Endothelial cell of umbilical vein (primary cell): ENCODE results near the gene RGS9. TPM values are rescaled to one million over a fixed set of nuclear protein-coding genes. Genes with fewer than 3 reads are reported as not detected.

Source experiments
- BruUV-seq: library from RNA; stranded (reverse); fragments of 400-500 nt; replicated peaks from 2 replicates; lab custom pipeline; 2021; lab: Mats Ljungman, UMichigan
- CTCF ChIA-PET: fragments of 300-600, 350-600 bp; sonication (Branson Sonifier 250); formaldehyde crosslinking; loops from one replicate; lab custom pipeline; 2021; ENCODE audit warnings: antibody characterized with exemption, inconsistent platforms; lab: Charles Lee
- POLR2A ChIA-PET: fragments of 300-600, 350-600 bp; sonication (Branson Sonifier 250); formaldehyde crosslinking; loops from one replicate; lab custom pipeline; 2021; ENCODE audit warnings: antibody characterized with exemption, inconsistent platforms; lab: Charles Lee
- DNase-seq: peaks from one replicate; pipeline ENCODE4 v3.0.0-alpha.2; 2011; ENCODE audit warnings: low read depth, low spot score
- FAIRE-seq: peaks from 2 replicates; lab custom pipeline; 2011; peaks lifted over from hg19 to GRCh38; lab: Jason Lieb, UNC
- H2AFZ ChIP-seq: 2 replicates; pipeline ENCODE4 v1.6.0; 2012; ENCODE audit warnings: low read depth, low read length, control low read depth, inconsistent platforms
- H3K27ac ChIP-seq: 2 replicates; pipeline ENCODE4 v1.5.1; 2011; ENCODE audit warnings: low read depth, mild to moderate bottlenecking, control low read depth, low read length, moderate library complexity; ENCODE audit not compliant: insufficient read depth
- H3K27me3 ChIP-seq, 2 experiments: 2 replicates each; pipeline versions ENCODE4 v1.6.0 to v1.6.1; 2011; ENCODE audit warnings: low read length in 2 of 2, mixed read lengths in 1 of 2; ENCODE audit not compliant: control insufficient read depth in 2 of 2, insufficient read depth in 2 of 2
- H3K36me3 ChIP-seq, 2 experiments: 2 replicates in 1 of 2; 3 replicates in 1 of 2; pipeline ENCODE4 v1.5.1; 2011; ENCODE audit warnings: low read length in 2 of 2, mild to moderate bottlenecking in 1 of 2, moderate library complexity in 1 of 2; ENCODE audit not compliant: control insufficient read depth in 2 of 2, insufficient read depth in 2 of 2; ENCODE audit errors: extremely low read depth in 1 of 2
- H3K4me1 ChIP-seq: 3 replicates; pipeline ENCODE4 v1.5.1; 2011; ENCODE audit warnings: mild to moderate bottlenecking, low read length; ENCODE audit not compliant: control insufficient read depth, insufficient read depth; ENCODE audit errors: extremely low read depth
- H3K4me2 ChIP-seq: 2 replicates; pipeline ENCODE4 v1.6.1; 2011; ENCODE audit warnings: low read length, control low read depth, mixed read lengths; ENCODE audit not compliant: insufficient read depth
- H3K4me3 ChIP-seq, 3 experiments: fragments of 200-600 bp in 1 of 3; sonication (generic), shearing (Covaris generic) in 1 of 3; replicated peaks in 1 of 3; 2 replicates each; pipeline ENCODE4 v1.5.1; 2011 to 2016; ENCODE audit warnings: control low read depth in 3 of 3, low read length in 3 of 3, mild to moderate bottlenecking in 2 of 3, inconsistent platforms in 1 of 3, low read depth in 1 of 3, moderate library complexity in 1 of 3; ENCODE audit not compliant: insufficient read depth in 1 of 3
- H3K79me2 ChIP-seq: 2 replicates; pipeline ENCODE4 v1.6.0; 2012; ENCODE audit warnings: low read length, inconsistent platforms; ENCODE audit not compliant: control insufficient read depth, insufficient read depth
- H3K9ac ChIP-seq: replicated peaks from 2 replicates; pipeline ENCODE3; 2011; ENCODE audit warnings: low read length, control low read depth; ENCODE audit not compliant: insufficient read depth; ENCODE audit errors: extremely low read depth
- H3K9me1 ChIP-seq: replicated peaks from 3 replicates; pipeline ENCODE4 v1.6.0; 2011; ENCODE audit warnings: mild to moderate bottlenecking, low read length; ENCODE audit not compliant: control insufficient read depth, insufficient read depth; ENCODE audit errors: extremely low read depth
- H3K9me3 ChIP-seq: replicated peaks from 2 replicates; pipeline ENCODE4 v1.5.1; 2012; ENCODE audit warnings: low read length, inconsistent platforms; ENCODE audit not compliant: control insufficient read depth, insufficient read depth
- H4K20me1 ChIP-seq: replicated peaks from 2 replicates; pipeline ENCODE3; 2011; ENCODE audit warnings: mild to moderate bottlenecking, low read length; ENCODE audit not compliant: control insufficient read depth, insufficient read depth; ENCODE audit errors: extremely low read depth
- EZH2 ChIP-seq: IDR thresholded peaks from 2 replicates; pipeline ENCODE4 v1.6.1; 2012; ENCODE audit warnings: borderline replicate concordance, low read depth, mild to moderate bottlenecking, moderate library complexity, low read length, inconsistent platforms; ENCODE audit not compliant: severe bottlenecking
- FOS ChIP-seq: IDR thresholded peaks from 2 replicates; pipeline ENCODE4 v1.6.1; 2011; ENCODE audit warnings: mild to moderate bottlenecking, low read length, moderate library complexity, borderline replicate concordance; ENCODE audit not compliant: insufficient read depth
- GATA2 ChIP-seq: IDR thresholded peaks from 2 replicates; pipeline ENCODE4 v1.7.0; 2011; ENCODE audit warnings: low read depth, mild to moderate bottlenecking, moderate library complexity, mixed read lengths, low read length; ENCODE audit not compliant: insufficient read length, insufficient read depth
- JUN ChIP-seq: IDR thresholded peaks from 2 replicates; pipeline ENCODE4 v1.6.1; 2011; ENCODE audit warnings: borderline replicate concordance, low read depth; ENCODE audit not compliant: insufficient read length, insufficient read depth
- MYC ChIP-seq: IDR thresholded peaks from one replicate; pipeline ENCODE4 v1.6.1; 2011; ENCODE audit warnings: mild to moderate bottlenecking, low read depth, low read length
- POLR2A ChIP-seq: IDR thresholded peaks from 2 replicates; pipeline ENCODE4 v1.6.1; 2012; ENCODE audit warnings: low read depth, mild to moderate bottlenecking, control low read depth, low read length
- POLR2AphosphoS5 ChIP-seq: IDR thresholded peaks from 2 replicates; pipeline ENCODE4 v1.6.1; 2012; ENCODE audit warnings: low read depth, mild to moderate bottlenecking, control low read depth, low read length, moderate library complexity; ENCODE audit not compliant: insufficient read depth
- dilution Hi-C: fragments of 300-500 bp; cut with MboI; formaldehyde crosslinking; loops from one replicate; pipeline ENCODE4 v1.15.0; 2019; ENCODE audit warnings: low sequenced_read_pairs; ENCODE audit not compliant: extremely low pct_ligation_motif_present
- intact Hi-C: fragments of 100-400 bp; cut with micrococcal nuclease; formaldehyde crosslinking; loops from one replicate; pipeline ENCODE4 v1.10.0; 2022
- polyA plus RNA-seq, 4 experiments: library from polyadenylated mRNA; depleted of rRNA in 3 of 4; stranded (reverse) in 3 of 4; unstranded in 1 of 4; fragments of >200 nt; gene quantifications; 2 replicates each; pipeline versions ENCODE4 v1.2.1 to v1.2.3, GENCODE V29; 2011 to 2012; ENCODE audit warnings: missing spikeins in 1 of 4
- total RNA-seq: library from RNA; stranded (reverse); gene quantifications from 2 replicates; pipeline ENCODE4 v1.2.3, GENCODE V29; 2021
- TF ChIP-seq, protein P1 (sequence below), 2 donors: IDR thresholded peaks; 1 replicate in 1 of 2; 2 replicates in 1 of 2; pipeline ENCODE4 v1.5.1; 2011; ENCODE audit warnings: low read length in 2 of 2, mild to moderate bottlenecking in 2 of 2, moderate library complexity in 2 of 2, control low read depth in 1 of 2, inconsistent platforms in 1 of 2, low read depth in 1 of 2; ENCODE audit not compliant: insufficient read depth in 1 of 2; ENCODE audit errors: extremely low read depth in 1 of 2
- TF ChIP-seq, protein P2 (sequence below): IDR thresholded peaks from 2 replicates; pipeline ENCODE4 v1.6.1; 2011; ENCODE audit not compliant: insufficient read depth, insufficient read length

Gene RGS9
- total and polyA plus RNA-seq, 2 donors (not counting 3 experiments of a cell fraction or from before 2014, with no cell fraction given): 0.61 to 1.4 TPM

DNA sequence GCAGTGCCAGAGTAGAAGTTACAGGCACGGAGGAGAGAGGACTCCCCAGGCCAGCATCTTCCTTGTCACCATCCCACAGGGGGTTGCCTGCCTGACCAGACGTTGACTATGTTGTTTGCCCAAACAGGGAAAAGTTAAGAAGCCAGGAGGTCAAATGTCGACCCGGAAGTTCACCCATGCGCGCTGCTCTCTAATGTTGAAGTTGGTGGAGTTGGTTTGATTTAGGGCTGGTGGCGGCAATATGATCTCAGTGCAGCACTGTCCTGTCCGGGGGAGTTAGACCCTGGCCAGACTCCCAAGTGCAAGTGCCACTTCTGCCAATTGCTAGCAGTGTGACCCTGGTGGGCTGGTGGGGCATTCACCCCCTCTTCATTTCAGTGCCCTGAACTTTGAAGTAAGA lies 30.4 kb downstream of the RGS9 start:
- H3K9me1 ChIP-seq: no peaks in the 10 kb centered on the region
- H3K9me3 ChIP-seq: no peaks in the 10 kb centered on the region
- H3K27ac ChIP-seq: no peak overlapping the region
- no peaks in the 10 kb centered on the region for H4K20me1 ChIP-seq
- H3K36me3 ChIP-seq: no peaks in the 10 kb centered on the region
- no peak for FAIRE-seq
- H3K4me3 ChIP-seq: no peak overlapping the region
- peaks cover 20% of the 10 kb centered on the region for H3K4me1 ChIP-seq
- DNase-seq: no peak
- H3K79me2 ChIP-seq: no peaks in the 10 kb centered on the region
- H3K4me2 ChIP-seq: no peak overlapping the region
- CTCF ChIA-PET: no interaction called here
- peaks cover 0 to 9% of the 10 kb centered on the region in 2 experiments for H3K27me3 ChIP-seq
- dilution Hi-C loops: no loop called here
- BruUV-seq: no TSS peak
- intact Hi-C loops: no loop called here
- TF ChIP-seq, protein P1, sequence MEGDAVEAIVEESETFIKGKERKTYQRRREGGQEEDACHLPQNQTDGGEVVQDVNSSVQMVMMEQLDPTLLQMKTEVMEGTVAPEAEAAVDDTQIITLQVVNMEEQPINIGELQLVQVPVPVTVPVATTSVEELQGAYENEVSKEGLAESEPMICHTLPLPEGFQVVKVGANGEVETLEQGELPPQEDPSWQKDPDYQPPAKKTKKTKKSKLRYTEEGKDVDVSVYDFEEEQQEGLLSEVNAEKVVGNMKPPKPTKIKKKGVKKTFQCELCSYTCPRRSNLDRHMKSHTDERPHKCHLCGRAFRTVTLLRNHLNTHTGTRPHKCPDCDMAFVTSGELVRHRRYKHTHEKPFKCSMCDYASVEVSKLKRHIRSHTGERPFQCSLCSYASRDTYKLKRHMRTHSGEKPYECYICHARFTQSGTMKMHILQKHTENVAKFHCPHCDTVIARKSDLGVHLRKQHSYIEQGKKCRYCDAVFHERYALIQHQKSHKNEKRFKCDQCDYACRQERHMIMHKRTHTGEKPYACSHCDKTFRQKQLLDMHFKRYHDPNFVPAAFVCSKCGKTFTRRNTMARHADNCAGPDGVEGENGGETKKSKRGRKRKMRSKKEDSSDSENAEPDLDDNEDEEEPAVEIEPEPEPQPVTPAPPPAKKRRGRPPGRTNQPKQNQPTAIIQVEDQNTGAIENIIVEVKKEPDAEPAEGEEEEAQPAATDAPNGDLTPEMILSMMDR (IDR thresholded peaks at IDR 0.05; ENCODE audit: extremely low read depth in 1 of 2, insufficient read depth in 1 of 2, low read depth in 1 of 2, low read length in 2 of 2): no peak
- TF ChIP-seq MYC (no peak), POLR2A (no peak), JUN (no peak), FOS (no peak), POLR2AphosphoS5 (no peak), EZH2 (no peak), GATA2 (no peak)
- TF ChIP-seq, protein P2, sequence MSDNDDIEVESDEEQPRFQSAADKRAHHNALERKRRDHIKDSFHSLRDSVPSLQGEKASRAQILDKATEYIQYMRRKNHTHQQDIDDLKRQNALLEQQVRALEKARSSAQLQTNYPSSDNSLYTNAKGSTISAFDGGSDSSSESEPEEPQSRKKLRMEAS: no peak
- H3K9ac ChIP-seq: no peak overlapping the region
- POLR2A ChIA-PET: no interaction called here
- H2AFZ ChIP-seq: no peak overlapping the region
